NCI-H2081 treated with DMSO at 0.1 percent for 48 hours (cell line): ENCODE results near the gene CLDN20.

Experiments
- DNase-seq: peaks from one replicate; lab custom pipeline; 2025; lab: John Stamatoyannopoulos, UW

CLDN20 gene

GRCh38 chr6:155270561-155271091, 6.8 kb downstream of the CLDN20 start:
- no peak for DNase-seq

DNA sequence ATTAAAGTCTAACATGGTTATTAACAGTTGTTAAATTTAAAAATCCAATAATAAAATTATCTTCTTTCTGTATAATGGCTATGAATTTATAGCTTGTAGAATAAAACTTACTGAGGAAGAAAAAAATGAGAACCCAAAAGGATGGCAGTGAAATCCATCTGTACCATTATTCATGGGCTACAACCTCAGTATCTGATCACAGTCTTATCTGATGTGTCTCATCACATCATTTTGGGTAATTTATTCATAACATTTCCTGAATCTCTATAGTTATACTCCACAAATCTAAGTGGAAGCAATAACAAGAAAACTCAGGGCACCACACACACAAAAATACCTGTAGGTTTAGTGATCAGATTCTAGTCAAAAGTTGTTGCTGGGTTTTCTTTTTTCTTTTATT, 7.3 kb downstream of the CLDN20 start:
- no peak for DNase-seq

GRCh38 chr6:155272353-155273232, 8.8 kb downstream of the CLDN20 start:
- no peak for DNase-seq

- no peak for DNase-seq
Measured at GRCh38 chr6:155273431-155273830, 9.6 kb downstream of the CLDN20 start.

DNA sequence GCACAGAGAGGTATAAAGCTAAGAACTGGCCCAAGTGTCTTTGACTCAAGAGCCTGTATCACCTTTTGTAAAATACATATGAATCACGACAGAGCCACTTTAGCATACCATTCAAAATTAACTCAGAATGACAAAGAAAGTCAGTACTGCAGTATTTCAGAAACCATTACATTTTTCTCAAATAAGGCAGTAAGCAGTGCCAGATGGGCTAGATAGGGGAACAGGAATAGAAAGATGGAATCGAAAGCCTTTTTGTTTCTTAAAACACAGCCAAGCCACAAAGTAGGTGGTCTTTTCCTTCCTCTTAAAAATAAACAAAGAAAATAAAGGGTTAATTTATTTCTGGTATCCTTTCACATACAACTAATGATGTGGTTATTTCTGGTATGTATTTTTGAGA, 10.3 kb downstream of the CLDN20 start:
- DNase-seq: no peak

DNA sequence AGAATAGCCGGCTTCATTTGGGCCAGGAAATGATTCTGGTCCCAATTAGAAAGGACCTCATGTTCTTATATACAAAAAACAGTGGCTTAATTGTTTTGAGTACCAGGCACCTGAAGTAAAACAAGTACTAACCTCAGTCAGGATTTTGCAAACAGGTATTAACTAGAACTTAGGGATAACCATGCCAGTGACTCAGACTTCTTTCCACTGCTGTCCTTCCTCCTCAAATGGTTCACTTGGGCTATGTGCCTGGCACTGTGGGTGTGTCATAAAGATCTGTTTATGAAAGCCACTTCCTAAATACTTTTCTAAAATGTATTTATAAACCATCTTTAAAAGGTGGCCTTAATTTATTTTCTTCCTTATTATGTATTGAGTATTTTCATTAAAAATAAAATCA, 10.7 kb downstream of the CLDN20 start:
- DNase-seq: no peak

GRCh38 chr6:155275808-155276480, 12.1 kb downstream of the CLDN20 start:
- no peak for DNase-seq

GRCh38 chr6:155276638-155277037, 12.8 kb downstream of the CLDN20 start:
- no peak for DNase-seq

GRCh38 chr6:155278319-155279049, 14.7 kb downstream of the CLDN20 start:
- no peak for DNase-seq

GRCh38 chr6:155284775-155285174, 21.0 kb downstream of the CLDN20 start:
- DNase-seq: no peak

- peak; percentile 10 for DNase-seq
Measured at GRCh38 chr6:155287762-155288161, 23.9 kb downstream of the CLDN20 start.

- no peak for DNase-seq
Measured at GRCh38 chr6:155290491-155290890, 26.7 kb downstream of the CLDN20 start.

DNA sequence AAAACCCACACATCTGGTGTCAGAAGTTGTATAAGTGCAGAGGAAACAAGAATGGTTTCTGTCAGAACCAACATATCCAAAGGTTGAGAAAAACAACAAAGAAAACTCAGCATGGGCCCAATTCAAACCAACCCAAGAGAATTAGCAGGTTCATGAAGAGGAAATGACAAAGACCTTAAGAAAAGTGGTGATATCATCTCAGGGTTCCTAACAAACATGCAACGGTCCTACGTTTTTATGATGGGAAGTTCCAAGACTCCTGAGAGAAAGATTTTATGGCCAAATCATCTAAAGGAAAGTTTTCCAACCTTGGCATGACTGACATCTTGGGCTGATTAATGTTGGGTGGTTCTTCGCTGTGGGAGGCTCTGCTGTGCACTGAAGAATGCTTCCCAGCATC, 27.5 kb downstream of the CLDN20 start:
- DNase-seq: no peak

DNA sequence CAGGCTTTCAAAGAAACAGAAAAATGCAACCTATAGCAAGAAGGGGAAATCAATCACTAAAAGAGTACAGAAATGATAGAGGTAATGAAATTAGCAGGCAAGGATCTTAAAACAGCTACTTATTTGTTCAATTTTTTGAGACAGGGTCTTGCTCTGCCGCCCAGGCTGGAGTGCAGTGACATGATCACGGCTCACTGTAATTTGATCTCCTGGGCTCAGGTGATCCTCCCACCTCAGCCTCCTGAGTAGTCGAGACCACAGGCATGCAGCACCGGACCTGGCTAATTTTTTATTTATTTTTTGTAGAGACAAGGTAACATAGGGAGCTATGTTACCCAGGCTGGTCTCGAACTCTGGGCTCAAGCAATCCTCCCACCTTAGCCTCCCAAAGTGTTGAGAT, 28.9 kb downstream of the CLDN20 start:
- no peak for DNase-seq

DNA sequence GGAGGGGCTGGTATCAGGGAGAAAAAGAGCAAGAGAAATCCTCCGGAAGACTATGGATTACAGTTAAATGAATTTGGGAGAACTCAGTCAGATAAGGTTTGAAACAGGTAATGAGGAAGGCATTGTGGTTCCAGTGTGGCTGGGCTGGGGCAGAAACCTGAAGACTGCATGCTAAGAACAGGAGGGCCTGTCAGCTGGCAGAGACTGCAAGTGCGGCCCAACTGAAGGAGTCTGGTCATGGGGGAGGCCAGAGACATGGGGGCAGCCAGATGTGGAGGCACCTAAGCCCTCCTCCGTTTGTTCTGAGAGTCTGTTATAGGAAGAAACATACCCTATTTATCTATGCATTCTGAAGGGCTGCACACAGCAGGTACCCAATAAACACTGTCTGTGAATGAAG, 33.9 kb downstream of the CLDN20 start:
- DNase-seq: no peak

DNA sequence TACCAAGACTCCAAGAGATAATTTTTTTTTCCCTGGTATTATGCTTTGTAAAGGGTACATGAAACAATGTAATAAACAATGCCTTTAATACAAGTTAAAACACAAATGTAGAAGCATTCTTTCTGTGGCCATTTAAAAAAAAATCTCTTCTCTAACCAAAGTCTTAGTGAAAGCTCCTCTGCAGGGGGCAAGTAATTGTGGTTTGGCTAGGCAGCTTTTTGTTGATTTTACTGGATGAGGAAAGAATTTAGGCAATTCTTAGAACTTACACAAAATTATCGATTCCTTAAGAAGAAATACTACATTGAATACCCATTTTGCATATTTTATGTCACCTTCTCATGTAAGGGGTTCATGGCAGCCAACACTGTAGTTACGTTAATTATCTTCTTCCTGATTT, 38.1 kb downstream of the CLDN20 start:
- DNase-seq: no peak

- no peak for DNase-seq
Measured at GRCh38 chr6:155303361-155303870, 39.6 kb downstream of the CLDN20 start.

GRCh38 chr6:155306958-155307357, 43.1 kb downstream of the CLDN20 start:
- DNase-seq: no peak

GRCh38 chr6:155309150-155309549, 45.3 kb downstream of the CLDN20 start:
- no peak for DNase-seq

GRCh38 chr6:155310596-155310995, 46.8 kb downstream of the CLDN20 start:
- no peak for DNase-seq

DNA sequence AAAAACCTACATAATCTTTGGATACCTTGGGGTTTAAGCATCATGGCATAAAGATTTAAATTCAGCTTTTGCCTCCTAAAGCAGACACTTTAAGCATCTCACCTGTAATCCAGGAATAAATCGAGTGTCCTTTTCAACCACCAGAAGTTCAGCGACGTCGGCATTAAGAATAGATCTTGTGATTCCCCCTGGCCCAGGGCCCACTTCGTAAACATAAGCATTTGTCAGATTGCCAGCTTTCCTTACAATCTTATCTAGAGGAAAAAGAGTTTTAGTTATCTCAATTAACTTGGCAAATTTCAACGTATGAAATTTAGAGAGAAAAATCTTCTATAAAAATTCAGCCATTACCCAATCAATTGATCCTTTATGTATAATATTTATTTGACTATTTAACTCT, 47.3 kb downstream of the CLDN20 start:
- DNase-seq: no peak

DNA sequence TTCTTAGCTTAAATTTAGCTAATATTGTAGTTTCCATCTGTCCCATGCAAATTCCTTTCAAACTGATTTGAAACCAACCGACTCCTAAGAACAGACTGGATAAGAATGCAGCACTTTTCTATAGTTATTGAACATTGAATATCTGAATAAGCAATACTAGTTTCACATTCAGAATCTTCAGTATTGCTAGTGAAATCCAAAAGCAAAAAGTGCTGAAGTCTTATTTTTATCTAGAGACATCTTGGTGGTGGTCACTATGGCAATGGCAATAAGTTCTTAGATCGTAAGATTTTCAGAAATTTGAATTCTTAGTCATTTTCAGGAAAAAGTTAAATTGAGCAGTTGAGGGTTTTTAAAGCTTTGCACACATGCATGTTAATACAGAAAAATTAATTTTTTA, 47.8 kb downstream of the CLDN20 start:
- no peak for DNase-seq
